ENCODE data around the gene MT1B.

MT1B gene

DNA sequence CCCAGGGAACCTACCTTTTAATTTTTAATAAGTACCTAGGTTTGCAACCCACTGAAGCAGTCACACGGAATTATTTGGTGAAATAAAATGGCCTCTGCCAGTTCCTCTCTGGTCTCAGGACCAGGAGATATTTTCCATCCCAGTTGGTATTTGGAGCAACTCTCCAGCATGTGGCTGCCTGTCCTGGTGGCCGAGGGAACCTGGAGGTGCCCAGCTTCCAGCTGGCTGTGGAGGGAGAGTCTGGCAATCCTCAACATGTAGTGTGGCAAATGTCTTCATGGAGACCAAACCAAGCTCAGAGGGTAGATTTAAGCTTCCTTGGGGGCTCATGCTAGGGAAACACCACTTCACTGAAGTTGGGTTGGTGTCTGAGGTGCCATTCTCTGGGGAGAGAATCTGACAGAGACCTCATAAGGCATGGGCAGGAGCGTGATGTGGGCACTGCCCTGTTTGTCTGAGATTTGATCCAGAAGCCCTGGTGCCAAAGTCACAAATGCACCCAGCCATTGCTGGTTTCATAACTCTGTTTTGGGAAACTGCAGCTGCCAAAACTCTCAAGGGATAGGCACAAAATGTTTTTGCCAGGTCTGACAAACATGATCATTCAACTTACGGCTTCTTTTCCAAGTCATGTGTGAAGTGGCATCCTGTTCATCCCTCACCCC is 33.4 kb downstream of the MT1B start:
- no peak for DNase-seq (ENCODE audit: low read depth)

DNA sequence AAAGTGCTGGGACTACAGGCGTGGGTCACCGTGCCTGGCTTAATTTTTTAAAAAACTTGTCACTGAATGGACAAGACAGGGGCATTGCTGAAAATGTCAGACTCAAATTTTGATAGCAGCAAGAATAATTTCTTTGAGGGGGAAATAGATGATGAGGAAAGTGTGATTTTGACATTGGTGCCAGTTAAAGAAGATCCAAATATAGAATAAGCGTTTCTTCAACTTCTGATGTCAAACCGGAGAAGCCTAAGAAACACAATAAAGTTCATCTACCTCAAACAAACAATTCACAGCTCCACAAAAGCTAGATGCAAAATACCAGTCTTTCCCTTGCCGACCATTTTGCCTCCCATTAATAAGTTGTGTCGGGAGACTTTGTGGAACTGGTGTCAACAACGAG is 35.1 kb downstream of the MT1B start:
- DNase-seq (ENCODE audit: low read depth): no peak

DNA sequence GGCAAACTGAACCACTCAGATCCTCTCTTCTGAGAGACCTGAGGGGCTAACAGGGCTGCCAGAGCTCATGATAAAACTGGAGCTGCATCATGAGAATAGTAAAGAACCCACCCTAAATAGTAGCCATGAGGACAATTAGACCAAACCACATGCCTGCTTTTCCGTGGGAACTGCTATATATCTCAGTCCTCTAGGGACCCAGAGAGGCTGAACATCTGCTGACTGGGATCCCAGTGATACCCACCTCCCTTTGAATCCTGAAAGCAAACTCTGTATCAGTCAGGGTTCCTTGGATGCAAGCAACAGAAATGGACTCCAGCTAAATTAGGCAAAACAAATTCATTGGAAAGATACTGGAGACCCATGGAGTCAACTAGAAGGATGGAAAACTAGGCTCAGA is 37.1 kb downstream of the MT1B start:
- DNase-seq (ENCODE audit: low read depth): no peak

DNA sequence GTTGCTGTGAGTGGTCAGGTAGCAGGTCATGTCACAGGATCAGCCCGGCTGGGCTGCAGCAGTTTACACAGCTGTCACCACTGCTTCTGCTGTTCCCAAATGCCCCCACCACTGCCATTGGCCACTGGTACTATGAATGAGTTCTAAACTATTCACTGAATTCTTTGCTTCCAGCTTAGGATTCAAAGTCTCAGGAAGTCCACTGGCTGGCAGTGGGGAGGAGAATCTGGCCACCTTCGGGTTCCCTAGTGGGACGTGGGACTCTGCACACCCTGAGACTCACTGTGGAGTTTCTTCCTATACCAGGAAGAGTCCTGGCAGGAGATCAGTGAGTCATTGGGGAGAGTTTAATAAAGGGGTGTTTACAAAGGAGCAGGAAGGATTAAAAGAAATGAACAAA is 37.5 kb downstream of the MT1B start:
- no peak for DNase-seq (ENCODE audit: low read depth)

DNA sequence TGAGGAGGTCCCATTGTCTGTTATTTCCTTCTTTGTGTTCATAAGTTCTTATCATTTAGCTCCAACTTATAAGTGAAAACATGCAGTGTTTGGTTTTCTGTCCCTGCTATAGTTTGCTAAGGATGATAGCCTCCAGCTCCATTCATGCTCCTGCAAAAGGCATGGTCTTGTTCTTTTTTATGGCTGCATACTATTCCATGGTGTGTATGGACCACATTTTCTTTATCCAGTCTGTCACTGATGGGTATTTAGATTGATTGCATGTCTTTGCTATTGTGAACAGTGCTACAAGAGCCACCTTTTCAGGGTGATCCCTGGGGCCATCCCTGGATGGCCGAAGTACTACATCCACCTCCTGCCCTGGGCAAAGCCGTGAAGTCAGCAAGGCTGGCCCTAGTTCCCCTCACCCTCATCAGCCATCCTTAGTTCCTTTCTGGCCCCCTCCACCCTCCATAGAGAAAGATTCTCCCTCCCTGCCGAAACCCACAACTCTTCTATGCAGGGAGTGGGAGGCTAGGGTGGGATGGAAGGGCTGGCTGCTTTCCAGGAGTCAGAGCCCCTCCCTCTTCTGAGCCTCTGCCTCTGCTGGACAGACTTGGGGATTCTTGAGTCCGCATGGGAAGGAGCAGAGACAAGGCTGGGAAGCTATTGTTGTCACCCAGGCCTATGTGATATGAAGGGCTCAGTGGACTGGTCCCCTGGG is 38.9 kb downstream of the MT1B start:
- no peak for DNase-seq (ENCODE audit: low read depth)

DNA sequence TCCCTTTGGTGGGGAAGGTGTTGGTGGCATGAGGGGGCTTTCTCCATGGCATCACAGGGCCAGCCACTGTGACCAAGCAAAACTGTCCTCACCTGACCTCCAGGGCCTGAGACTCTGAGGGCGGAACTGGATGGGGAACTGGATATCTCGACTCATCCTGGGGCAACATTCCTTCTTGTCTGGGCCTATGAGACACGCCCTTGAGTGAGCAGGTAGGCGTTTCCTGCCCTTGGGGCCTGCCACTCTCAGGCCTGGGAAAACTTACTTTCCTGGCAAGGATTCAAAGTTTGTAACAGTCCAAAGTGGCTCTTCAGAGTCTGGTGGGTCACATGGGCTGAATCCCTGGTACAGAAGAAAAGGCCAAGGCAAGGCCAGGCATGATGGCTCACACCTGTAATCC is 40.2 kb downstream of the MT1B start:
- no peak for DNase-seq (ENCODE audit: low read depth)

DNA sequence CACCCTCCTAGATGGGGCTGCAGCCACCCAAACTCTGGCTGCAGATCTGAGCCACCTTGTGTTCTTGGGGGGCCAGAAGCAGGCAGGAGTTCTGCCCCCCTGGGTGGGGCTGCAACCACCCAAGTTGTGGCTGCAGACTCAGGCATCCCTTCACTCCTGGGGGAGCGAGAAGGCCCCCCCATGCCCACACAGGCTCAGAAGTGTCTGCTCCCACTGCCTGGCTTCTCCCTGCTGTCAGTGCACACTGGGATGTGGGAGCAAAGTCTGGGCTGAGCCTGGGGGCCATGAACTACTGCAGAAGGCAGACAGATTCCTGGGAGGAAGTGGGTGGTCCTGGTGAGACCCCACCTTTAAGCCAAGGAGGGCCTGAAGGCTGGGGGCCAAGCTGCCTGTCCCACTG is 43.6 kb downstream of the MT1B start:
- no peak for DNase-seq (ENCODE audit: low read depth)

DNA sequence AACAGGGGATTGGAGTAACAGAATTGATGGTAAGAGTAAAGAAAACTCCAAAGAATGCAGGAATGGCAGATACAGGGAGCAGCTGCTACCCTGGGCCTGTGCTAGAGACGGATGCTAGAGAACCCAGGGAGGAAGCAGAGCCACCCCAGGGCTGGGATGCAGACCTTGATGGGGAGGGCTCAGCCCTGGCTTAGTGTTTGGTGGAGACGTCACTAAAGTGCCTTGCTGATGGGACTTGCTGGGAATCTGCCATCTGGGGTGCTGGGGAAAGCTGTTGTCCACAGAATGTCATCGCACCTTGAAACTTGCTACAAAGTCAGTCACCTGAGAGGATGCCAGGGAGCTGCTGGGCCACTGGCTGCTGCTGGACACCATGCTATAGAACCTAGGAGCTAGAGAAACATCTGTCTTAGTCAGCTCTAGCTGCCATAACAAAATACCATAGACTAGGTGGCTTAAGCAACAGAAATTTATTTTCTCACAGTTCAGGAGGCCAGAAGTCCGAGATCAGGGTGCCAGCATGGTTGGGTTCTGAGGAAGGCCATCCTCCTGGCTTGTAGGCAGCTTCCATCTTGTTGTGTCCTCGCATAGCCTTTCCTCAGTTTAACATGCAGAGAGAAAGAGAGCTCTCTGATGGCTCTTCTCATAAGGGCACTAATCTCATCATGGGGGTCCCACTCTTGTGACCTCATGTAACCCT is 45.9 kb downstream of the MT1B start:
- no peak for DNase-seq (ENCODE audit: low read depth)

DNA sequence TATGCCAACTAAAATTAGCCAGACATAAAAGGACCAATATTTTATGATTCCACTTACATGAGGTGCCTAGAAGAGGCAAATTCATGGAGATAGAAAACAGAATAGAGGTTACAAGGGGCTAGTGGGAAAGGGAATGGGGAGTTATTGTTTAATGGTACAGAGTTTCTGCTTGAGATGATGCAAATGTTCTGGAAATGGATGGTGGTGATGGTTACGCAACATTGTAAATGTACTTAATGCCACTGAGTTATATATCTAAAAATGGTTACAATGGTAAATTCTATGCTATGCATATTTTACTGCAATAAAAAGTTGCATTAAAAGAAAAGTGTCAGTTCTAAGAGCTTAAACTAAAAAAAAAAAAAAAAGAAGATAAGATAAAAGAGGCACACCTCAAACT is 48.5 kb downstream of the MT1B start:
- DNase-seq (ENCODE audit: low read depth): no peak

DNA sequence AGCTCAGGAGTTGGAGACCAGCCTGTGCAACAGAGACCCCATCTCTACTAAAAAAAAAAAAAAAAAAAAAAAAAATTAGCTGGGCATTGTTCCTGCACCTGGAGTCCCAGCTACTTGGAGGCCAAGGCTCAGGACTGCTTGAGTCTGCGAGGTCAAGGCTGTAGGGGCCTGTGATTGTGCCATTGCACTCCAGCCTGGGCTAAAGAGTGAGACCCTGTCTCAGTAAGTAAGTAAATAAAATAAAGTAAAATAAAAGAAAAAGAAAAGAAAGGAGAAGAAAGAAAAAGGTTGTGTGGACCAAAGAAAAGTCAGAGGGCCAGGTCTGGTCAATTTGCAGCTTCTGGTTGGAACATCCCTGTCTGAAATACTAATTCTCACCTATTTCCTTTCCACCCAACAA is 48.9 kb downstream of the MT1B start:
- DNase-seq (ENCODE audit: low read depth): no peak

DNA sequence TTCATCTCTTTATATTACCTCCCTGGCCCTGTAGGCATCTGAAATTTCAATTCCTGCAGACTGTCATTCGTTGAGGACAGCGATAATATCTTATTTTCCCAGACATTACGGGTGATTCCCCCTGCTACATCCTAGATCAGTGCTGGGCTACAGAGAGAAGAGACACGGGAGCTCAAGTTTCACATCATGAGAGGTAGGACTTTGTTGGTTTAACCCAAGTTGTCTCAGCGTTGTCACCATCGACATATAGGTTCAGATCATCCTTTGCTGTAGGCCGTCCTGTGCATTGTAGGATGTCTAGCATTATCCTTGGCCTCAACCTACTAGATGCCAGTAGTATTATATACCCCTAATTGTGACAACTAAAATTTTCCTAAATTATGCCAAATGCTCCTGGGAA is 49.8 kb downstream of the MT1B start:
- no peak for DNase-seq (ENCODE audit: low read depth)

Measured in stimulated activated CD8-positive, alpha-beta memory T cell treated with anti-CD3 and anti-CD28 coated beads, Interleukin-15, amount 100 ng/mL, for 1 hour (primary cell).